T-cell (primary cell): ENCODE results near the gene MT1B. TPM values are rescaled to one million over a fixed set of nuclear protein-coding genes. Genes with fewer than 3 reads are reported as not detected.
"Not testable (repeated sequence)": the region's sequence is repeated elsewhere in the genome, so short reads cannot be mapped to it uniquely, and the experiment has no call there.

Experiments
- ATAC-seq, 4 experiments: fragments of 200-7000 bp in 3 of 4; fragments of 150-1000 bp in 1 of 4; cut with Tn5 transposase; replicated peaks in 1 of 4; 1 replicate in 3 of 4; 2 replicates in 1 of 4; pipeline ENCODE4 v1.10.0; 2021; ENCODE audit warnings: moderate library complexity in 3 of 4, mild to moderate bottlenecking in 2 of 4, moderate number of reproducible peaks in 1 of 4
- CTCF ChIA-PET, 2 donors: fragments of 300-600 bp; sonication (Branson Sonifier 250); formaldehyde crosslinking; loops; one replicate each; lab custom pipeline; 2022; ENCODE audit warnings: antibody characterized with exemption in 2 of 2; lab: Charles Lee
- POLR2A ChIA-PET, 2 donors: fragments of 300-600 bp; sonication (Branson Sonifier 250); formaldehyde crosslinking; loops; one replicate each; lab custom pipeline; 2022; ENCODE audit warnings: antibody characterized with exemption in 2 of 2; lab: Charles Lee
- DNase-seq, 35 experiments: peaks; one replicate each; pipeline versions ENCODE4 v3.0.0 to v3.0.0-alpha.2; 2013 to 2023
- H3K27ac ChIP-seq: one replicate; pipeline ENCODE4 v1.5.1; 2013; ENCODE audit warnings: low read length
- H3K27me3 ChIP-seq, 2 experiments: replicated peaks in 1 of 2; 1 replicate in 1 of 2; 2 replicates in 1 of 2; pipeline versions ENCODE4 v1.6.1 to v1.7.0; 2013; ENCODE audit warnings: low read length in 1 of 2, mixed read lengths in 1 of 2; ENCODE audit not compliant: control insufficient read depth in 2 of 2, insufficient read depth in 2 of 2; ENCODE audit errors: extremely low read depth in 1 of 2
- H3K36me3 ChIP-seq, 2 donors: 1 replicate in 1 of 2; 2 replicates in 1 of 2; pipeline versions ENCODE4 v1.6.1 to v1.7.0; 2013; ENCODE audit warnings: low read length in 1 of 2; ENCODE audit not compliant: control insufficient read depth in 2 of 2, insufficient read depth in 1 of 2; ENCODE audit errors: extremely low read depth in 1 of 2
- H3K4me1 ChIP-seq, 2 experiments: 1 replicate in 1 of 2; 2 replicates in 1 of 2; pipeline versions ENCODE4 v1.6.1 to v1.7.0; 2013; ENCODE audit warnings: low read length in 2 of 2, mixed read lengths in 1 of 2; ENCODE audit not compliant: insufficient read depth in 2 of 2, control insufficient read depth in 1 of 2; ENCODE audit errors: extremely low read depth in 1 of 2
- H3K4me3 ChIP-seq, 2 donors: 1 replicate in 1 of 2; 2 replicates in 1 of 2; pipeline versions ENCODE4 v1.5.1 to v1.7.0; 2013; ENCODE audit warnings: mild to moderate bottlenecking in 2 of 2, low read length in 1 of 2, moderate library complexity in 1 of 2; ENCODE audit not compliant: control insufficient read depth in 1 of 2; ENCODE audit errors: extremely low read depth in 1 of 2
- H3K9me3 ChIP-seq: 2 replicates; pipeline ENCODE4 v1.7.0; 2013
- H3K27ac Mint-ChIP-seq, 2 donors: one replicate each; pipeline ENCODE4 v1.8.0; 2020 to 2021; ENCODE audit warnings: mild to moderate bottlenecking in 2 of 2, mixed read lengths in 2 of 2
- H3K27me3 Mint-ChIP-seq, 2 donors: one replicate each; pipeline ENCODE4 v1.8.0; 2021 to 2022; ENCODE audit warnings: mixed read lengths in 2 of 2
- H3K36me3 Mint-ChIP-seq: one replicate; pipeline ENCODE4 v1.8.0; 2021; ENCODE audit warnings: mixed read lengths
- H3K4me1 Mint-ChIP-seq, 3 donors: one replicate each; pipeline ENCODE4 v1.8.0; 2020 to 2022; ENCODE audit warnings: mixed read lengths in 3 of 3, mild to moderate bottlenecking in 1 of 3
- H3K4me3 Mint-ChIP-seq, 3 donors: one replicate each; pipeline ENCODE4 v1.8.0; 2020 to 2022; ENCODE audit warnings: mild to moderate bottlenecking in 3 of 3, mixed read lengths in 3 of 3, moderate library complexity in 3 of 3
- H3K9me3 Mint-ChIP-seq, 3 donors: one replicate each; pipeline ENCODE4 v1.8.0; 2020 to 2022; ENCODE audit warnings: mixed read lengths in 3 of 3
- WGBS: methylation state at CpG from one replicate; pipeline ENCODE4 v1.1.5; 2013; ENCODE audit warnings: missing lambda C conversion rate; ENCODE audit not compliant: insufficient coverage; 5-methylcytosine and 5-hydroxymethylcytosine counted together
- total RNA-seq, 35 experiments: library from RNA in 6 of 35; stranded (reverse) in 6 of 35; fragments of 120-200 nt in 1 of 35; gene quantifications; one replicate each; pipeline versions ENCODE4 v1.2.1 to v1.2.4 and lab custom pipeline; 2013 to 2026

MT1B gene
- total RNA-seq, 5 donors from 2014 or later (not counting 1 experiment from before 2014, with no cell fraction given), result not detected

- not testable (repeated sequence) for H3K27ac Mint-ChIP-seq
Measured at GRCh38 chr16:56623184-56623583, 28.5 kb upstream of the MT1B start.

GRCh38 chr16:56623637-56624036 is 28.0 kb upstream of the MT1B start:
- POLR2A ChIA-PET, result interaction anchor here (0.6 to 1.1 kb wide), 3 partner anchors 13 to 60 kb away, joined by 3 to 10 read pairs (median 4); no protein-coding TSS in a partner anchor
- no peaks in the 10 kb centered on the region for H3K36me3 Mint-ChIP-seq

More at GRCh38 chr16:56623184-56623583, 28.5 kb upstream of the MT1B start:
- not testable (repeated sequence) for ATAC-seq, H3K36me3 ChIP-seq, H3K36me3 Mint-ChIP-seq, H3K27ac ChIP-seq, H3K9me3 ChIP-seq, H3K4me3 Mint-ChIP-seq, H3K4me3 ChIP-seq, DNase-seq, H3K9me3 Mint-ChIP-seq
- Mint-ChIP-seq H3K4me1 (peaks cover 13 to 18% (median 16%) of the 10 kb centered on the region in 3 donors), H3K27me3 (peaks cover 0 to 21% of the 10 kb centered on the region in 2 donors)
- ChIA-PET CTCF (interaction anchor here in 1 of 2 donors (0.6 to 1.1 kb wide), 3 partner anchors 10 to 605 kb away, joined by 3 read pairs; no protein-coding TSS in a partner anchor), POLR2A (interaction anchor here in 1 of 2 donors (0.6 to 1.1 kb wide), 2 partner anchors 13 to 60 kb away, joined by 3 to 4 read pairs; no protein-coding TSS in a partner anchor)
- H3K27me3 ChIP-seq, result peaks cover 16 to 22% of the 10 kb centered on the region in 2 experiments
- peaks cover 0 to 21% of the 10 kb centered on the region in 2 experiments for H3K4me1 ChIP-seq
- no CpG with 5 or more reads among the region's 5 CpGs for WGBS

GRCh38 chr16:56625140-56625942 is 26.3 kb upstream of the MT1B start, which contains the start of gene MT1E:
Gene MT1E, plus strand, starts transcription at chr16:56625781. Its CDS starts 71 bp downstream, at chr16:56625852.
- H3K4me1 ChIP-seq, result peaks cover 0 to 21% of the 10 kb centered on the region in 2 experiments
- Mint-ChIP-seq H3K9me3 (no peaks in the 10 kb centered on the region), H3K27me3 (peaks cover 4 to 12% of the 10 kb centered on the region in 2 donors), H3K27ac (peak within 1 kb of the TSS; percentile 58 to 82), H3K4me3 (peak within 1 kb of the TSS; percentile 82 to 88 (median 86)), H3K4me1 (peaks cover 13 to 20% (median 16%) of the 10 kb centered on the region in 3 donors), H3K36me3 (no peaks in the 10 kb centered on the region)
- peaks cover 17 to 20% of the 10 kb centered on the region in 2 experiments for H3K27me3 ChIP-seq
- CTCF ChIA-PET, result interaction anchor here in 1 of 2 donors (1.0 kb wide), 1 partner anchor 77 kb away, joined by 7 read pairs; no protein-coding TSS in a partner anchor
- ATAC-seq (peak; percentile 91 to 94 (median 94)), DNase-seq (peak in 23 of 35 experiments; percentile 15 to 77 (median 37))
- peak within 1 kb of the TSS; percentile 29 for H3K27ac ChIP-seq
- no peaks in the 10 kb centered on the region for H3K36me3 ChIP-seq
- no peaks in the 10 kb centered on the region for H3K9me3 ChIP-seq
- peak within 1 kb of the TSS; percentile 56 to 65 for H3K4me3 ChIP-seq
- POLR2A ChIA-PET, result interaction anchor here (0.5 to 1.1 kb wide), 4 partner anchors 17 to 312 kb away, joined by 3 to 9 read pairs (median 6); partner anchors contain the start of gene MT2A (in 1 of the 2)
- WGBS, result 5% methylated on average over 62 of the region's 62 CpGs

More at GRCh38 chr16:56623637-56624036, 28.0 kb upstream of the MT1B start:
- H3K36me3 ChIP-seq, result no peaks in the 10 kb centered on the region
- peaks cover 0 to 21% of the 10 kb centered on the region in 2 experiments for H3K4me1 ChIP-seq
- no peak overlapping the region for H3K27ac Mint-ChIP-seq
- H3K9me3 ChIP-seq, result no peaks in the 10 kb centered on the region
- no peak for ATAC-seq
- peaks cover 0 to 16% of the 10 kb centered on the region in 2 donors for H3K27me3 Mint-ChIP-seq
- H3K27me3 ChIP-seq, result peaks cover 14 to 20% of the 10 kb centered on the region in 2 experiments
- H3K9me3 Mint-ChIP-seq, result no peaks in the 10 kb centered on the region
- no peak overlapping the region for H3K4me3 ChIP-seq
- H3K4me3 Mint-ChIP-seq, result no peak overlapping the region
- DNase-seq, result no peak
- no CpG with 5 or more reads among the region's 2 CpGs for WGBS
- peaks cover 13 to 18% (median 16%) of the 10 kb centered on the region in 3 donors for H3K4me1 Mint-ChIP-seq
- H3K27ac ChIP-seq, result no peak overlapping the region
- CTCF ChIA-PET, result interaction anchor here (0.6 to 1.1 kb wide), 6 partner anchors 11 to 605 kb away, joined by 3 to 6 read pairs (median 4); partner anchors contain the start of gene MT2A (in 1 of the 2)

DNA sequence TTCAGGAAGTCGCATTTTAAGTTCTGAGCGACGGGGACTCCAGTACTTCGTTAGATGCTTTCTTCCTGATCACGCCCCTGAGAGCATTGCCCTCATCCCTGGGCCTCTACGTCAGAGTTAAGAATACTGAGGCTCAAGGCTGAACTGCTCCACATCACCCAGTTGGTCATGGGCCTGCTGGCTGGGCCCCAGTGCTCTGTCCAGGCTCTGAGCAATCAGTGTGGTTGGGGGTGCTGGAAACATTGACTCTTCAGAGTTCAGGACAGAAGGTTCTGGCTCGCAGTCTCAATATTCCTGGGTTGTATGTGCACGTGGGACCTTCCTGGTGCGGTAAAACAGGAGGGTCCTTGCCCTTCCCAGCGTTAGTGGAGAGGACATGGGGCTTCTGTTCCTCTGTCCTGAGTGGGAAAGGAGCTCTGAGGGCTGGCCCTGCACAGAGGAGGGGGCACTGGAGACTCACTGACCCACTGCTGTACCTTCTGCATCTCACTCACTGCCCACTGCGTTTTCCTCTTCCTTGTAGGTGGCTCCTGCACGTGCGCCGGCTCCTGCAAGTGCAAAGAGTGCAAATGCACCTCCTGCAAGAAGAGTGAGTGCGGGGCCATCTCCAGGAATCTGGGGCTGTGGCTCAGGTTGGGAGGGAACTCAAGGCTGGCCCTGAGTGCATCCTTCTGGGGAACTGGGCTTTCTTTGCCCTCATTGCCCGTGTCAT is 25.6 kb upstream of the MT1B start:
- Histone ChIP-seq H3K36me3 (no peaks in the 10 kb centered on the region), H3K4me3 (peak overlapping the region; percentile 56 to 65), H3K27ac (peak overlapping the region; percentile 29), H3K27me3 (peaks cover 17 to 23% of the 10 kb centered on the region in 2 experiments), H3K9me3 (no peaks in the 10 kb centered on the region), H3K4me1 (peaks cover 0 to 21% of the 10 kb centered on the region in 2 experiments)
- H3K27me3 Mint-ChIP-seq, result peaks cover 8 to 19% of the 10 kb centered on the region in 2 donors
- CTCF ChIA-PET, result interaction anchor here in 1 of 2 donors (1.0 kb wide), 1 partner anchor 76 kb away, joined by 7 read pairs; no protein-coding TSS in a partner anchor
- DNase-seq (no peak), ATAC-seq (peak in 3 of 4 experiments; percentile 24 to 39 (median 25))
- H3K9me3 Mint-ChIP-seq, result no peaks in the 10 kb centered on the region
- peak overlapping the region; percentile 34 to 69 for H3K27ac Mint-ChIP-seq
- WGBS, result 26% methylated on average over 8 of the region's 16 CpGs
- H3K4me1 Mint-ChIP-seq, result peaks cover 13 to 20% (median 16%) of the 10 kb centered on the region in 3 donors
- peak overlapping the region; percentile 82 to 88 (median 86) for H3K4me3 Mint-ChIP-seq
- POLR2A ChIA-PET, result interaction anchor here (0.5 to 1.1 kb wide), 4 partner anchors 18 to 311 kb away, joined by 3 to 9 read pairs (median 6); partner anchors contain the start of gene MT2A (in 1 of the 2)
- H3K36me3 Mint-ChIP-seq, result no peaks in the 10 kb centered on the region

- ATAC-seq, result no peak
- Histone ChIP-seq H3K27ac (no peak overlapping the region), H3K4me3 (no peak overlapping the region), H3K27me3 (peaks cover 20 to 29% of the 10 kb centered on the region in 2 experiments), H3K9me3 (no peaks in the 10 kb centered on the region), H3K4me1 (peaks cover 0 to 22% of the 10 kb centered on the region in 2 experiments), H3K36me3 (no peaks in the 10 kb centered on the region)
- ChIA-PET POLR2A (no interaction called here), CTCF (no interaction called here)
- no peaks in the 10 kb centered on the region for H3K9me3 Mint-ChIP-seq
- no peak for DNase-seq
- H3K4me3 Mint-ChIP-seq, result peak overlapping the region in 1 of 3 donors; percentile 86
- no peaks in the 10 kb centered on the region for H3K36me3 Mint-ChIP-seq
- 84% methylated on average over 6 of the region's 7 CpGs for WGBS
- peaks cover 14 to 24% of the 10 kb centered on the region in 2 donors for H3K27me3 Mint-ChIP-seq
- no peak overlapping the region for H3K27ac Mint-ChIP-seq
- peaks cover 16 to 22% (median 18%) of the 10 kb centered on the region in 3 donors for H3K4me1 Mint-ChIP-seq
Measured at GRCh38 chr16:56626685-56627084, 25.0 kb upstream of the MT1B start.
